Adrenal gland (tissue), 5 donors: ENCODE results near the gene ADAM15.

Source experiments
- POLR2A ChIP-seq, 2 donors: fragments of 450-650 bp; IDR thresholded peaks; one replicate each; pipeline ENCODE4 v1.6.1; 2017; ENCODE audit warnings: antibody characterized with exemption in 2 of 2, mild to moderate bottlenecking in 2 of 2, moderate library complexity in 1 of 2
- TF ChIP-seq, protein P1 (sequence below), 6 experiments: fragments of 450-650 bp in 4 of 6; fragments of 200-600 bp in 2 of 6; sonication (generic) in 1 of 6; IDR thresholded peaks; 1 replicate in 5 of 6; 2 replicates in 1 of 6; pipeline versions ENCODE4 v1.5.1 to v1.8.0; 2016 to 2021; ENCODE audit warnings: antibody characterized with exemption in 6 of 6, mild to moderate bottlenecking in 2 of 6, moderate library complexity in 1 of 6
- donor health status: DM: no; HTN: no; CAD: no.

DNA sequence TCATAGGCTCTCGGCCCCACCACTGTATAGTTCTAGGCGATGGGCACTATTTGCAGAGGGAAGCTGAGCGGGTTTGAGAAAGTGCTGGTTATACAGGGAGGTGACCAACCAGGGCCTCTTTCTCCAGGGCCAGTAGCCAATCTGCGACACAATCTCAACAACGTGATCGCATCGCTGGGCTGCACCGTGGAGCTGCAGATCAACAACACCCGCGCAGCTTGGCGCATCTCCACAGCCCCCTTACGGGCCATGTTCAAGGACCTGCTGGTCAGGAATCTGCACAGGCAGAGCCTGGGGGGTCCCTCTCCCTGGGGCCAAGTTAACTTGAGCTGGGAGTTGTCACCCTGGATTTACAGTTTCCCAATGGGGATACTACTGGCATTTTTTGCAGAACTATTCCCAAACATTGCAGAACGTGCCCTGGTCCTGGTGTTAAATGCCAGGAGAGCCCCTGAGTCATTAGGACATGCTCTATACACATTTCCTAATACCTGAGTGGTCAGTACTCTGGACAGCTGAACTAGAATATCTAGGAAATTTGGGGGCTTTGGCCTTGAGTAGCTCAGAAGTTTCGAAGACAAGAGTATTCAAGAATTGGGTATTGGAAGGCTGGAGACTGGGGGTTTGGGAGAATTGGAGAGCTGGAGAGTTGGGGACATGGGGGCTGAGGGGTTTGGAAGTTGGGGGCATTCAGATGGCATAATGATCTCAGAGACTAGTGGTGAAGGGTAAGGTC, 10.6 kb upstream of the ADAM15 start:
- TF ChIP-seq, protein P1, sequence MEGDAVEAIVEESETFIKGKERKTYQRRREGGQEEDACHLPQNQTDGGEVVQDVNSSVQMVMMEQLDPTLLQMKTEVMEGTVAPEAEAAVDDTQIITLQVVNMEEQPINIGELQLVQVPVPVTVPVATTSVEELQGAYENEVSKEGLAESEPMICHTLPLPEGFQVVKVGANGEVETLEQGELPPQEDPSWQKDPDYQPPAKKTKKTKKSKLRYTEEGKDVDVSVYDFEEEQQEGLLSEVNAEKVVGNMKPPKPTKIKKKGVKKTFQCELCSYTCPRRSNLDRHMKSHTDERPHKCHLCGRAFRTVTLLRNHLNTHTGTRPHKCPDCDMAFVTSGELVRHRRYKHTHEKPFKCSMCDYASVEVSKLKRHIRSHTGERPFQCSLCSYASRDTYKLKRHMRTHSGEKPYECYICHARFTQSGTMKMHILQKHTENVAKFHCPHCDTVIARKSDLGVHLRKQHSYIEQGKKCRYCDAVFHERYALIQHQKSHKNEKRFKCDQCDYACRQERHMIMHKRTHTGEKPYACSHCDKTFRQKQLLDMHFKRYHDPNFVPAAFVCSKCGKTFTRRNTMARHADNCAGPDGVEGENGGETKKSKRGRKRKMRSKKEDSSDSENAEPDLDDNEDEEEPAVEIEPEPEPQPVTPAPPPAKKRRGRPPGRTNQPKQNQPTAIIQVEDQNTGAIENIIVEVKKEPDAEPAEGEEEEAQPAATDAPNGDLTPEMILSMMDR (IDR thresholded peaks at IDR 0.05) = no peak
- TF ChIP-seq POLR2A (IDR thresholded peaks at IDR 0.05) = no peak
